Adrenal gland (tissue), 12 donors: ENCODE measurements around the gene LRIG1. TPM values are rescaled to one million over a fixed set of nuclear protein-coding genes. Genes with fewer than 3 reads are reported as not detected.

Experiments
- DNase-seq, 7 donors: peaks; one replicate each; pipeline ENCODE4 v3.0.0-alpha.2; 2019 to 2020
- H3K27ac ChIP-seq, 5 donors: fragments of 200-600 bp; sonication (generic) in 4 of 5; 1 replicate in 3 of 5; 2 replicates in 2 of 5; pipeline versions ENCODE4 v1.5.1 to v1.8.0; 2016 to 2020; ENCODE audit warnings: mild to moderate bottlenecking in 1 of 5
- H3K27me3 ChIP-seq: fragments of 200-600 bp; 2 replicates; pipeline ENCODE4 v1.8.0; 2021
- H3K36me3 ChIP-seq, 2 donors: fragments of 200-600 bp; replicated peaks in 1 of 2; 1 replicate in 1 of 2; 2 replicates in 1 of 2; pipeline versions ENCODE4 v1.5.1 to v1.8.0; 2018 to 2022
- H3K4me1 ChIP-seq, 2 donors: fragments of 200-600 bp; replicated peaks in 1 of 2; 1 replicate in 1 of 2; 2 replicates in 1 of 2; pipeline versions ENCODE4 v1.5.1 to v1.8.0; 2018 to 2021
- H3K4me3 ChIP-seq, 4 donors: fragments of 200-600 bp; sonication (generic) in 3 of 4; one replicate each; pipeline ENCODE4 v1.5.1; 2016 to 2018
- H3K9me3 ChIP-seq, 3 donors: fragments of 200-600 bp; sonication (generic) in 1 of 3; replicated peaks in 1 of 3; 1 replicate in 2 of 3; 2 replicates in 1 of 3; pipeline versions ENCODE4 v1.5.1 to v1.8.0; 2016 to 2021
- CTCF ChIP-seq, 6 experiments: fragments of 450-650 bp in 4 of 6; fragments of 200-600 bp in 2 of 6; sonication (generic) in 1 of 6; IDR thresholded peaks; 1 replicate in 5 of 6; 2 replicates in 1 of 6; pipeline versions ENCODE4 v1.5.1 to v1.8.0; 2016 to 2021; ENCODE audit warnings: antibody characterized with exemption in 6 of 6, mild to moderate bottlenecking in 2 of 6, moderate library complexity in 1 of 6
- POLR2A ChIP-seq, 2 donors: fragments of 450-650 bp; IDR thresholded peaks; one replicate each; pipeline ENCODE4 v1.6.1; 2017; ENCODE audit warnings: antibody characterized with exemption in 2 of 2, mild to moderate bottlenecking in 2 of 2, moderate library complexity in 1 of 2
- WGBS, 4 donors: extraction: QIAGEN DNeasy Blood & Tissue Kit in 2 of 4; methylation state at CpG; one replicate each; pipeline versions ENCODE4 v1.1.5 to v1.1.7; 2013 to 2017; 5-methylcytosine and 5-hydroxymethylcytosine counted together
- intact Hi-C, 2 donors: fragments of 100-400 bp; cut with DNase I; formaldehyde crosslinking; loops; one replicate each; pipeline versions ENCODE4 v1.14.1 to v1.15.0; 2022 to 2023
- polyA plus RNA-seq, 3 donors: library from polyadenylated mRNA; stranded (reverse); fragments of 200-250 nt in 2 of 3; fragments of 350-450 nt in 1 of 3; fragmentation: Illumina TruSeq in 1 of 3; extraction: RNeasy Lipid Tissue Mini Kit (QIAGEN cat#74804) in 1 of 3; gene quantifications; one replicate each; pipeline ENCODE4 v1.2.3, GENCODE V29; 2013 to 2014
- total RNA-seq, 9 donors: library from RNA; depleted of rRNA in 4 of 9; stranded (reverse); fragments of >200 nt in 4 of 9; fragments of 120-200 nt in 1 of 9; fragmentation: NEBNext Ultra II Directional in 1 of 9; extraction: Animal tissue kit (Norgen Biotek cat#: 25700) in 1 of 9; gene quantifications; one replicate each; pipeline versions ENCODE4 v1.1.0 to v1.2.4, GENCODE V29; 2013 to 2023
- donor health status: healthy with polysubstance abuse.
- donor health status: Bipolar disorder and iron deficiency.
- donor health status: DM: yes; HTN: yes; CAD: no.
- donor health status: DM: no; HTN: no; CAD: no.
- donor health status: DM: no; HTN: no; CAD: no.
- donor health status: DM: yes; HTN: yes; CAD: no.

Gene LRIG1
- total and polyA plus RNA-seq, 12 donors = 1.5 to 13.3 (median 4.7) TPM

- intact Hi-C loops = loop anchor here in 1 of 2 donors (10.0 kb wide), 1 partner anchor 119 kb away; no protein-coding TSS in a partner anchor
- no peaks in the 10 kb centered on the region for H3K27me3 ChIP-seq
- no peaks in the 10 kb centered on the region for H3K9me3 ChIP-seq
- H3K36me3 ChIP-seq = no peaks in the 10 kb centered on the region
- no peak overlapping the region for H3K27ac ChIP-seq
- TF ChIP-seq CTCF (IDR thresholded peaks at IDR 0.05) = no peak
- TF ChIP-seq POLR2A (IDR thresholded peaks at IDR 0.05) = no peak
- no peak overlapping the region for H3K4me3 ChIP-seq
- no peak for DNase-seq
- H3K4me1 ChIP-seq = no peaks in the 10 kb centered on the region
- 79 to 92% (median 83%) methylated on average over 11 to 13 of the region's 13 CpGs for WGBS, 4 donors
Observed at GRCh38 chr3:66403323-66403990, 97.4 kb downstream of the LRIG1 start.

GRCh38 chr3:66402596-66403290 is 98.1 kb downstream of the LRIG1 start:
- H3K27ac ChIP-seq = no peak overlapping the region
- TF ChIP-seq CTCF (IDR thresholded peaks at IDR 0.05) = no peak
- TF ChIP-seq POLR2A (IDR thresholded peaks at IDR 0.05) = no peak
- H3K4me3 ChIP-seq = no peak overlapping the region
- intact Hi-C loops = loop anchor here in 1 of 2 donors (10.0 kb wide), 1 partner anchor 118 kb away; no protein-coding TSS in a partner anchor
- H3K36me3 ChIP-seq = no peaks in the 10 kb centered on the region
- no peaks in the 10 kb centered on the region for H3K27me3 ChIP-seq
- no peaks in the 10 kb centered on the region for H3K4me1 ChIP-seq
- no peak for DNase-seq
- 86 to 90% (median 88%) methylated on average over 12 to 13 of the region's 13 CpGs for WGBS, 4 donors
- H3K9me3 ChIP-seq = no peaks in the 10 kb centered on the region

- H3K36me3 ChIP-seq = no peaks in the 10 kb centered on the region
- no peaks in the 10 kb centered on the region for H3K27me3 ChIP-seq
- 88 to 91% (median 89%) methylated on average over 17 to 20 of the region's 20 CpGs for WGBS, 4 donors
- DNase-seq = no peak
- H3K4me3 ChIP-seq = no peak overlapping the region
- TF ChIP-seq POLR2A (IDR thresholded peaks at IDR 0.05) (no peak), CTCF (IDR thresholded peaks at IDR 0.05) (no peak)
- intact Hi-C loops = loop anchor here in 1 of 2 donors (10.0 kb wide), 1 partner anchor 117 kb away; no protein-coding TSS in a partner anchor
- H3K9me3 ChIP-seq = no peaks in the 10 kb centered on the region
- no peaks in the 10 kb centered on the region for H3K4me1 ChIP-seq
- no peak overlapping the region for H3K27ac ChIP-seq
Observed at GRCh38 chr3:66401675-66402491, 98.9 kb downstream of the LRIG1 start.

GRCh38 chr3:66401157-66401550 is 99.7 kb downstream of the LRIG1 start:
- H3K36me3 ChIP-seq = no peaks in the 10 kb centered on the region

More at GRCh38 chr3:66401157-66401550, 99.7 kb downstream of the LRIG1 start:
- no peak for TF ChIP-seq POLR2A (IDR thresholded peaks at IDR 0.05)
- no peak for TF ChIP-seq CTCF (IDR thresholded peaks at IDR 0.05)
- 77 to 83% (median 78%) methylated on average over 9 to 10 of the region's 10 CpGs for WGBS, 4 donors
- H3K27me3 ChIP-seq = no peaks in the 10 kb centered on the region
- no peak overlapping the region for H3K27ac ChIP-seq
- H3K4me1 ChIP-seq = no peaks in the 10 kb centered on the region
- DNase-seq = no peak
- H3K4me3 ChIP-seq = no peak overlapping the region
- intact Hi-C loops = loop anchor here in 1 of 2 donors (10.0 kb wide), 1 partner anchor 116 kb away; no protein-coding TSS in a partner anchor
- no peaks in the 10 kb centered on the region for H3K9me3 ChIP-seq
